Activated B cell treated with CpG ODN at 0.5 μM for 24 hours (primary cell): ENCODE results near the gene NLK. TPM values are rescaled to one million over a fixed set of nuclear protein-coding genes. Genes with fewer than 3 reads are reported as not detected.
A peak's percentile ranks its signal among the peaks of the same experiment; 100 is the strongest.

ENCODE experiments used
- ATAC-seq: fragments of 200-7000 bp; cut with Tn5 transposase; one replicate; pipeline ENCODE4 v1.10.0; 2021; ENCODE audit warnings: low read depth, mild to moderate bottlenecking, moderate library complexity
- CTCF ChIA-PET: fragments of 350-600 bp; sonication (Branson Sonifier 250); formaldehyde crosslinking; loops from one replicate; lab custom pipeline; 2021; ENCODE audit warnings: antibody characterized with exemption; lab: Charles Lee
- POLR2A ChIA-PET: fragments of 350-600 bp; sonication (Branson Sonifier 250); formaldehyde crosslinking; loops from one replicate; lab custom pipeline; 2021; ENCODE audit warnings: antibody characterized with exemption; lab: Charles Lee
- DNase-seq: peaks from one replicate; pipeline ENCODE4 v3.0.0; 2022
- H3K27ac Mint-ChIP-seq: one replicate; pipeline ENCODE4 v1.8.0; 2020; ENCODE audit warnings: mixed read lengths
- H3K27me3 Mint-ChIP-seq: one replicate; pipeline ENCODE4 v1.8.0; 2021; ENCODE audit warnings: mixed read lengths
- H3K36me3 Mint-ChIP-seq: one replicate; pipeline ENCODE4 v1.8.0; 2021; ENCODE audit warnings: low read depth, mixed read lengths
- H3K4me1 Mint-ChIP-seq: one replicate; pipeline ENCODE4 v1.8.0; 2021; ENCODE audit warnings: mixed read lengths
- H3K4me3 Mint-ChIP-seq: one replicate; pipeline ENCODE4 v1.8.0; 2020; ENCODE audit warnings: mild to moderate bottlenecking, mixed read lengths
- H3K9me3 Mint-ChIP-seq: one replicate; pipeline ENCODE4 v1.8.0; 2020; ENCODE audit warnings: mixed read lengths
- CTCF ChIP-seq: fragments of 200-600 bp; IDR thresholded peaks from one replicate; pipeline ENCODE4 v1.8.0; 2022; ENCODE audit warnings: antibody characterized with exemption, mild to moderate bottlenecking
- intact Hi-C: fragments of 100-400 bp; cut with micrococcal nuclease; formaldehyde crosslinking; loops from one replicate; pipeline ENCODE4 v1.15.1; 2024
- total RNA-seq: library from RNA; stranded (reverse); gene quantifications from 2 replicates; pipeline ENCODE4 v1.2.3, GENCODE V29; 2022

Gene NLK
- total RNA-seq, 1 donor from 2014 or later, result 24.6 TPM

DNA sequence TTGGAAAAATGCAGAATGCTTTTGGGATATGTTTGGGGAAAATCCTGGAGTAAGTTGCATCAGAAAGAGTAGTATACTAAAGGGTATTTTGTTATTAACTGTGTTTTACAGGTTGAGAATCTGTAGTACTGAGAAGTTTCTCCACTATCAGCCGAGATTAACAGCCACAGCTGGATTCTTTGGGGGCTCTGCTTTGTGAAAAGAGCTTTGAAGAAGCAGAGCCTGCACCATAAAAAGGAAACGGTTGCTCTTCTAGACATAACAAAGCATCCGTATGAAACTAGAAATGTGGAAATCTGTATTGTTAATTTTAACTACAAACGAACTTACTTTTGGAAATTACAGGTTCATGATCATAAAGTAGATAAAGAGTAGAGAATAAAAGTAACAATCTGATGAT is 5.3 kb downstream of the NLK start:
- Mint-ChIP-seq H3K9me3 (no peaks in the 10 kb centered on the region), H3K27ac (no peak overlapping the region), H3K27me3 (no peaks in the 10 kb centered on the region), H3K36me3 (peaks cover 6% of the 10 kb centered on the region), H3K4me3 (no peak overlapping the region), H3K4me1 (peaks cover 74% of the 10 kb centered on the region)
- CTCF ChIA-PET, result no interaction called here
- TF ChIP-seq CTCF, result no peak
- DNase-seq (no peak), ATAC-seq (no peak)
- POLR2A ChIA-PET, result no interaction called here
- intact Hi-C loops, result loop anchor here (10.0 kb wide), 2 partner anchors 47 to 267 kb away; partner anchors contain the start of gene TMEM97

DNA sequence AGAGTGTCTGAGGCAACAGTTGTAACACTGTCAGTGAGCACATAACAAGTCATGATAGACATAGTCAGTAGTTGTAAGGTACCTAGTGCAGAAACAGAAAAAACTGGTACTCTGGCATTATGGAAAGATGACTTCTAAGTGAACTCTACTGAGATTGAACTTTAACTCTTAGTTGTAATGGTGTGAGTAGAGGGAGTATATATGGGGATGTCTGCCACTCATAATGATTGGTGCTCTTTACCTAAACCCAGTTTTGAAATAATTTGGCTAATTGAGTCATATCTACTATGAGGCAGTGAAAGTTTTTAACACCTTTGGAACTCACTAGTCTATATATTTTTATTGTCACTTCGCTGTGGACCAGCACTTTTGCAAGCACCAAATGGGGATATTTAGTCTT is 6.6 kb downstream of the NLK start:
- peaks cover 6% of the 10 kb centered on the region for H3K36me3 Mint-ChIP-seq
- H3K4me3 Mint-ChIP-seq, result no peak overlapping the region
- H3K27me3 Mint-ChIP-seq, result no peaks in the 10 kb centered on the region
- no peaks in the 10 kb centered on the region for H3K9me3 Mint-ChIP-seq
- intact Hi-C loops, result loop anchor here (10.0 kb wide), 2 partner anchors 46 to 266 kb away; partner anchors contain the start of gene TMEM97
- DNase-seq (no peak), ATAC-seq (no peak)
- POLR2A ChIA-PET, result no interaction called here
- CTCF ChIA-PET, result no interaction called here
- no peak for TF ChIP-seq CTCF
- H3K27ac Mint-ChIP-seq, result no peak overlapping the region
- peaks cover 75% of the 10 kb centered on the region for H3K4me1 Mint-ChIP-seq

GRCh38 chr17:28053044-28053670 is 10.7 kb downstream of the NLK start:
- CTCF ChIA-PET, result interaction anchor here (1.3 to 1.8 kb wide), 2 partner anchors 13 to 22 kb away, joined by 3 to 4 read pairs; no protein-coding TSS in a partner anchor
- TF ChIP-seq CTCF, result no peak
- POLR2A ChIA-PET, result interaction anchor here (1.2 to 1.3 kb wide), 2 partner anchors 9 to 14 kb away, joined by 3 to 4 read pairs; no protein-coding TSS in a partner anchor
- peak overlapping the region; percentile 8 for H3K4me3 Mint-ChIP-seq
- ATAC-seq (no peak), DNase-seq (no peak)
- H3K27ac Mint-ChIP-seq, result peak overlapping the region; percentile 3
- no peaks in the 10 kb centered on the region for H3K27me3 Mint-ChIP-seq
- peaks cover 5% of the 10 kb centered on the region for H3K36me3 Mint-ChIP-seq
- intact Hi-C loops, result no loop called here
- no peaks in the 10 kb centered on the region for H3K9me3 Mint-ChIP-seq
- H3K4me1 Mint-ChIP-seq, result peaks cover 63% of the 10 kb centered on the region

DNA sequence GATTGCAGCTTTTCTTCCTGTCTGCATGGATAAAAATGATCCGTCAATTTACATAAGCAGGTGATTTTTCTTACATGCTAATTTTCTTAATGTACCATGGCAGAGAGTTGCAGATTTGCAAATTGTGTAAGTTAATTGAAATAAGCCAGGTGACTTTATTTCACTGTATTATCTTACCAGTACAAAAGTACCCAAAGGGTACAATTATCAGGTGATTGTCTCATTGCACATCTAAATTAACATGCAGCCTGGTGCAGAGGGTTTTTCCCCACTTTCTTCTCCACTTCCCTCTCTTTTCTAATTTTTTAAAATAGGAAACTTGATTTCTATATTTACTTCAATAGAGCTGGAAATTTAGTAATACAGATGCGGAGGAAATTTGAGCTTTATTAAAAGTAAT is 11.2 kb downstream of the NLK start:
- peak overlapping the region; percentile 3 for H3K27ac Mint-ChIP-seq

More for the DNA sequence above, 11.2 kb downstream of the NLK start:
- intact Hi-C loops, result no loop called here
- no peak for TF ChIP-seq CTCF
- Mint-ChIP-seq H3K27me3 (no peaks in the 10 kb centered on the region), H3K36me3 (peaks cover 5% of the 10 kb centered on the region), H3K9me3 (no peaks in the 10 kb centered on the region), H3K4me1 (peaks cover 64% of the 10 kb centered on the region), H3K4me3 (peak overlapping the region; percentile 8)
- CTCF ChIA-PET, result interaction anchor here (0.6 to 1.8 kb wide), 4 partner anchors 12 to 817 kb away, joined by 3 to 4 read pairs (median 3); no protein-coding TSS in a partner anchor
- DNase-seq (no peak), ATAC-seq (peak; percentile 31)
- POLR2A ChIA-PET, result interaction anchor here (0.5 to 1.3 kb wide), 3 partner anchors 10 to 711 kb away, joined by 3 to 4 read pairs (median 4); no protein-coding TSS in a partner anchor
